ENCODE measurements around the gene BCL2. TPM values are rescaled to one million over a fixed set of nuclear protein-coding genes. Genes with fewer than 3 reads are reported as not detected.

Gene BCL2
- total RNA-seq, 2 experiments from 2014 or later = 1.4 to 2.5 TPM

- intact Hi-C loops (cut with micrococcal nuclease; ENCODE audit: unreplicated experiment) = no loop called here
- DNase-seq (ENCODE audit: low spot score) = no peak
- Histone ChIP-seq H3K27ac (ENCODE audit: low read depth, low read length, poor library complexity, severe bottlenecking) (no peak overlapping the region), H3K4me1 (ENCODE audit: insufficient read depth, low read length, poor library complexity, severe bottlenecking) (peaks cover 16% of the 10 kb centered on the region), H3K4me3 (ENCODE audit: low read depth, low read length, poor library complexity, severe bottlenecking) (no peak overlapping the region), H3K4me2 (ENCODE audit: low read length) (peak overlapping the region; percentile 26; the same call in 1 of the 2 replicates), H4K20me1 (ENCODE audit: insufficient read depth, low read length) (no peaks in the 10 kb centered on the region), H3K9me3 (ENCODE audit: low read length) (no peaks in the 10 kb centered on the region), H3K79me2 (ENCODE audit: insufficient read depth, low read depth, low read length) (no peaks in the 10 kb centered on the region), H3K9me2 (ENCODE audit: insufficient read depth, low read length) (no peaks in the 10 kb centered on the region), H2AFZ (ENCODE audit: low read length) (no peak overlapping the region), H3K36me3 (ENCODE audit: insufficient read depth, low read length) (no peaks in the 10 kb centered on the region)
- ChIA-PET POLR2A (interaction anchor here (0.7 kb wide), 1 partner anchor 512 kb away, joined by 3 read pairs; no protein-coding TSS in a partner anchor), CTCF (ENCODE audit: unreplicated experiment) (no interaction called here)
- TF ChIP-seq, protein P1, sequence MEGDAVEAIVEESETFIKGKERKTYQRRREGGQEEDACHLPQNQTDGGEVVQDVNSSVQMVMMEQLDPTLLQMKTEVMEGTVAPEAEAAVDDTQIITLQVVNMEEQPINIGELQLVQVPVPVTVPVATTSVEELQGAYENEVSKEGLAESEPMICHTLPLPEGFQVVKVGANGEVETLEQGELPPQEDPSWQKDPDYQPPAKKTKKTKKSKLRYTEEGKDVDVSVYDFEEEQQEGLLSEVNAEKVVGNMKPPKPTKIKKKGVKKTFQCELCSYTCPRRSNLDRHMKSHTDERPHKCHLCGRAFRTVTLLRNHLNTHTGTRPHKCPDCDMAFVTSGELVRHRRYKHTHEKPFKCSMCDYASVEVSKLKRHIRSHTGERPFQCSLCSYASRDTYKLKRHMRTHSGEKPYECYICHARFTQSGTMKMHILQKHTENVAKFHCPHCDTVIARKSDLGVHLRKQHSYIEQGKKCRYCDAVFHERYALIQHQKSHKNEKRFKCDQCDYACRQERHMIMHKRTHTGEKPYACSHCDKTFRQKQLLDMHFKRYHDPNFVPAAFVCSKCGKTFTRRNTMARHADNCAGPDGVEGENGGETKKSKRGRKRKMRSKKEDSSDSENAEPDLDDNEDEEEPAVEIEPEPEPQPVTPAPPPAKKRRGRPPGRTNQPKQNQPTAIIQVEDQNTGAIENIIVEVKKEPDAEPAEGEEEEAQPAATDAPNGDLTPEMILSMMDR (conservative IDR thresholded peaks at IDR 0.05; ENCODE audit: low read length) = no peak
- TF ChIP-seq EZH2phosphoT487 (IDR thresholded peaks at IDR 0.05; ENCODE audit: borderline replicate concordance, low read depth, low read length) = no peak
- no TSS peak for BruUV-seq (replicated peaks)
Measured at GRCh38 chr18:63146828-63147409, 172.7 kb downstream of the BCL2 start.

DNA sequence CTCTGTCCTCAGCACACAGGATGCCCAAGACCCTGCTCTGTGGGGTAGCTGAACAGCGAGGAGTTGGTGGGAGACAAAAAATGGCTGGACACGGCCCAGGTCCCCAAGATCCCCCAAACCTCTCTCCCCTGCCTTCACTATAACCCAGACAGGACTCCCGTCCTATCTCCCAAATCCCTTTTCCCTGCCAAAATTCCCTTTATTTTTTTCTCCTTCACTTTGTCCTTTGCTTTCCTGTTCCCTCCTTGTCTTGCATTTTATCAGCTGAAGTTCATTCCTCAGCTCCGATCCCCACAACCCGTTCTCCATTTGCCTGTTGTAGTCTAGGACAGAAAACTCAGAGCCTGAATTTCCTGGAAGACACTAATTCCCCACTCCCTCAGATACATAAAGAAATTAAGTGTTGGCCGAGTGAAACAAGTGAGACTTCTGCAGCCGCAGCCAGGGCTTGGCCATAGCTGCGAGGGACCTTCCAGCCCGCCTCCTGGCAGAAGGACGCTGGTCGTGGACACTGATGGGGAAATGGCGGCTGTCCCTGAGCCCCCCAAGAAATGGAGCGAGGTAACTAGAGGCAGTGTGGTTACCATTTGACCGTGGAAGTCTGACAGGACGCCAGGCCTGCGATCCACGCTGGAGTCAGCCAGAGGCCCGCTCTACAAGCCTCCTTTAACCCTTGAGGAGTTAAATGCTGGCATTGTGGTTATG, 173.6 kb downstream of the BCL2 start:
- Histone ChIP-seq H3K79me2 (ENCODE audit: insufficient read depth, low read depth, low read length) (no peaks in the 10 kb centered on the region), H3K9me2 (ENCODE audit: insufficient read depth, low read length) (no peaks in the 10 kb centered on the region), H3K4me3 (ENCODE audit: low read depth, low read length, poor library complexity, severe bottlenecking) (no peak overlapping the region), H3K36me3 (ENCODE audit: insufficient read depth, low read length) (no peaks in the 10 kb centered on the region), H3K9me3 (ENCODE audit: low read length) (no peaks in the 10 kb centered on the region), H3K4me2 (ENCODE audit: low read length) (peak overlapping the region; percentile 29; the same call in 1 of the 2 replicates), H4K20me1 (ENCODE audit: insufficient read depth, low read length) (no peaks in the 10 kb centered on the region), H2AFZ (ENCODE audit: low read length) (no peak overlapping the region), H3K4me1 (ENCODE audit: insufficient read depth, low read length, poor library complexity, severe bottlenecking) (peaks cover 25% of the 10 kb centered on the region), H3K27ac (ENCODE audit: low read depth, low read length, poor library complexity, severe bottlenecking) (no peak overlapping the region)
- no peak for DNase-seq (ENCODE audit: low spot score)
- no TSS peak for BruUV-seq (replicated peaks)
- POLR2A ChIA-PET = no interaction called here
- CTCF ChIA-PET (ENCODE audit: unreplicated experiment) = no interaction called here
- intact Hi-C loops (cut with micrococcal nuclease; ENCODE audit: unreplicated experiment) = no loop called here
- TF ChIP-seq EZH2phosphoT487 (IDR thresholded peaks at IDR 0.05; ENCODE audit: borderline replicate concordance, low read depth, low read length) = no peak
- TF ChIP-seq, protein P1 (conservative IDR thresholded peaks at IDR 0.05; ENCODE audit: low read length) = no peak
